Measurements from ENCODE around the gene TMEM123. TPM values are rescaled to one million over a fixed set of nuclear protein-coding genes. Genes with fewer than 3 reads are reported as not detected.

TMEM123 gene
- total and polyA plus RNA-seq, 2 of the 13 experiments (the other 11 are each of a cell fraction or from before 2014, with no cell fraction given): 365 to 2,761 TPM

- TF ChIP-seq ZHX2 (IDR thresholded peaks at IDR 0.05; ENCODE audit: low read depth) (peak; percentile 92), ZHX2 (CRISPR knock-in tag; IDR thresholded peaks at IDR 0.05; ENCODE audit: borderline replicate concordance) (no peak; the same call in 1 of the 2 replicates), ZNF142 (CRISPR knock-in tag; IDR thresholded peaks at IDR 0.05) (peak; percentile 96), ZNF816 (CRISPR knock-in tag; IDR thresholded peaks at IDR 0.05; ENCODE audit: borderline replicate concordance) (peak; percentile 60; the same call in 1 of the 2 replicates), PHF5A (CRISPR knock-in tag; IDR thresholded peaks at IDR 0.05; ENCODE audit: low read depth, unreplicated experiment) (peak; percentile 49), NR3C1 (CRISPR knock-in tag; IDR thresholded peaks at IDR 0.05) (no peak), TBL1XR1 (IDR thresholded peaks at IDR 0.05; ENCODE audit: borderline replicate concordance, low read length, partially characterized antibody) (peak; percentile 45), SMAD9 (CRISPR knock-in tag; IDR thresholded peaks at IDR 0.05) (no peak), HCFC1 (IDR thresholded peaks at IDR 0.05; ENCODE audit: low read depth, low read length) (no peak), CEBPB (IDR thresholded peaks at IDR 0.05; ENCODE audit: borderline replicate concordance, low read depth, low read length) (no peak), CREB3 (CRISPR knock-in tag; IDR thresholded peaks at IDR 0.05) (peak; percentile 35), ZNF572 (CRISPR knock-in tag; IDR thresholded peaks at IDR 0.05) (no peak), ZNF556 (CRISPR knock-in tag; IDR thresholded peaks at IDR 0.05; ENCODE audit: borderline replicate concordance) (peak; percentile 75), IRF9 (CRISPR knock-in tag; IDR thresholded peaks at IDR 0.05; ENCODE audit: borderline replicate concordance) (peak; percentile 93; the same call in 1 of the 2 replicates), KDM4B (CRISPR knock-in tag; IDR thresholded peaks at IDR 0.05) (0 out of 2 replicates have a peak, but pooled peaks have one; percentile 44)
Observed at GRCh38 chr11:102346748-102347461, 105.7 kb downstream of the TMEM123 start, which contains the start of gene BIRC2 (continued).

Measured in HepG2 (cell line).